ENCODE measurements around the gene DNAJA4.

DNAJA4 gene

DNA sequence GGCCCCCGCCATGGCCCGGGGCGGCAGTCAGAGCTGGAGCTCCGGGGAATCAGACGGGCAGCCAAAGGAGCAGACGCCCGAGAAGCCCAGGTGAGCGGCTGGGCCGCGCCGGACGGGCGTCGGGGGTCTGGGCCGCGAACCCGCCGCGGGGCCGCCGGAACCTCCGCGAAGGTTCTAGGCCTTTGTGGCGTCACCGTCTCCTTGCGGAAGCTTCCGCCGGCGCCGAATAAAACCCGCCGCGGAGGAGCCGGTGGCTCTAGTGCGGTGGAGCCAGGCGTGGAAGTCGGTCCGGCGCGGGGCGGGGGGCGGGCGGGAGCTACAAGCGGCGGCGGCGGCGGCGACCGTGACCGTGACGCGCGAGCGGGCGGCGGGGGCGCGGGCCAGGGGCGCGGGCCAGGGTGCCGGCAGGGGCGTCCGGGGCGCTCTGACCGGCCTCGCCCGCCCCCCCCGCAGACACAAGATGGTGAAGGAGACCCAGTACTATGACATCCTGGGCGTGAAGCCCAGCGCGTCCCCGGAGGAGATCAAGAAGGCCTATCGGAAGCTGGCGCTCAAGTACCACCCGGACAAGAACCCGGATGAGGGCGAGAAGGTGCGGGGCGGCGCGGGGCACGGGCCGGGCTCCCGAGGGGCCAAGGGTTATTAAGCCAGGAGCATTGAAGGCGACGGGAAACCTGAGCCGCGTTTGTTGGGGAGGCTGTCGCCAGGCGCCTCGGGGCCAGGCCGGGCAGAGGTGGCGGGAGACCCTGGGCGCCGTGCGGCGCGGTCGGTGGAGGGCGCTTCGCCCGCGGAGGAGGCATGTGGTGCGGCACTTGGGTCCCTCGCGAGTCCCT, at the start of gene DNAJA4:
Gene DNAJA4, plus strand, starts transcription at position 259 of the 833 bp plus-strand sequence. Its CDS starts 202 bp downstream, at position 461.
- peak in 12 of 14 donors; percentile 45 to 84 (median 65) for DNase-seq

DNA sequence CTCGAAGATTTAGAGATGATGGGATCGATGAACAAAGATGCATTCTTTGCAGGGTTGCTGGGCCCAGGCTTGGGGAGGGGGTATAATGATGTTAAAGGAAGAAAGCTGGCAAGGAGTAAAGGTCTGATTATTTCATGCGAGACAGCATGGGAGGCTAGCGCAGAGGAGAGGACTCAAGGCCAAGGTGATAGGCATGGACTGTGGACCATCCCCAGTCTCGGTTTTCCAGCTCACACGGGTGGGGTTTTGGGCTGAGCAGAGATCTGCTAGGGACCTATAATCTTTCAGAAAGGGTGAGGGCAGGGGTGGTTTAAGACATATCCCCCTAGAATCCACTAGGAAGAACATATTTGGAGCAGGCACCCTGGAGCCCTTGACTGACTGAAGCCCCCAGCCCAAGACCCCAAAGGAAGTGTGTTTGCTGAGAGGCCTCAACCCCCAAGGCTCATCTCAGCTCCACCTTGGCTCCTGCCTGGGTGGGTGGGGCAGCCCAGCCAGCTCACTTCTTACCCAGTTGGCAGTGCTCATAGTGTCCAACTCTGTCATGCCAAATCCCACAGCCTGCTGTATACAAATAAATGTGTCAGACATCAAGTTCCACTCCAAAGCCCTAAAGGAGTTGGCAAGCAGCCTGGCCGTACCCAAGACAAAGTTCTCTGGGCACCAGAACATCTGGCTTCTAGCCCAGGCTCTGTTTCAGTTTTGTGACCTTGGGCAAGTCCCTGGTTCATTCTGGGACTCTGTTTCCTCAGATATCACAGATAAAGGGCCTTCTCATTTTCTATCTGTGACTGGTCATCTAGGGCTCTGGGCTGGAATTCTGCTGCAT, 47.9 kb upstream of the DNAJA4 start:
- peak in 8 of 14 donors; percentile 31 to 71 (median 60) for DNase-seq

DNA sequence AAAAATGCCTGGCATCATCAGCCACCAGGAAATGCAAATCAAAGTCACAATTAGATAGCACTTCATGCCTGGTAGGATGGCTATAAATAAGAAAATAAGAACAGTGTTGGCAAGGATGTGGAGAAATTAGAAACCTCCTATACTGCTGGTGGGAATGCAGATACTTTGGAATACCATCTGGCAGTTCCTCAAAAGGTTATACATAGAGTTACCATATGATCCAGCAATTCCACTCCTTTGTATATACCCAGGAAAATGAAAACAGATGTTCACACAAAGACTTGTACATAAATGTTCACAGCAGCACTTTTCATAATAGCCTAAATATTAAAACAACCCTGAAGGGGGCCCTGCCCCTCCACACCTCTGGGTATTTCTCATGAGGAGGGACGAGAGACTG, 43.6 kb upstream of the DNAJA4 start:
- no peak for DNase-seq

DNA sequence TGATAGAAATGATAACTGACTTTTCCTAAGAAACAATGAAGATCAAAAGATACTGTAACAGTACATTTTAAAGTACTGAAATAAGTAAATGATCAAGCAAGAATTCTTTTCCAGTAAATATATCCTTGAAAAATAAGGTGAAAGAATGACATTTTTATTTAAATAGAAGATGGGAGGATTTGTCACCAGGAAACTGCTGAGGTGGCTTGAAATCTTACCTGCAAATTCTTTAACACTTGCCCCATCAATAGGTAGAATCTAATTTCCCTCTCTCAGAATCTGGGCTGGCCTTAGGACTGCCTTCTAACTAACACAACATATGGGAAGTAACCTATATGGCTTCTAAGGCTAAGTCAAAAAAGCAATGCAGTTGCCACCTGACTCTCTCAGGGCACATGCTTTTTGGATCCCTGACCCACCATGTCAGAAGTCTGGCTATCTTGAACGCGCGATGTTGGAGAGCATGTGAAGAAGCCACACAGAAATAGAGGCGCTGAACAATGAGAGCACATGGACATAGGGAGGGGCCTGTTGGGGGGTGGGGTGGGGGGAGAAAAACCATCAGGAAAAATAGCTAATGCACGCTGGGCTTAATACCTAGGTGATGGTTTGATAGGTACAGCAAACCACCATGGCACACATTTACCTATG, 41.5 kb upstream of the DNAJA4 start:
- DNase-seq, result no peak

DNA sequence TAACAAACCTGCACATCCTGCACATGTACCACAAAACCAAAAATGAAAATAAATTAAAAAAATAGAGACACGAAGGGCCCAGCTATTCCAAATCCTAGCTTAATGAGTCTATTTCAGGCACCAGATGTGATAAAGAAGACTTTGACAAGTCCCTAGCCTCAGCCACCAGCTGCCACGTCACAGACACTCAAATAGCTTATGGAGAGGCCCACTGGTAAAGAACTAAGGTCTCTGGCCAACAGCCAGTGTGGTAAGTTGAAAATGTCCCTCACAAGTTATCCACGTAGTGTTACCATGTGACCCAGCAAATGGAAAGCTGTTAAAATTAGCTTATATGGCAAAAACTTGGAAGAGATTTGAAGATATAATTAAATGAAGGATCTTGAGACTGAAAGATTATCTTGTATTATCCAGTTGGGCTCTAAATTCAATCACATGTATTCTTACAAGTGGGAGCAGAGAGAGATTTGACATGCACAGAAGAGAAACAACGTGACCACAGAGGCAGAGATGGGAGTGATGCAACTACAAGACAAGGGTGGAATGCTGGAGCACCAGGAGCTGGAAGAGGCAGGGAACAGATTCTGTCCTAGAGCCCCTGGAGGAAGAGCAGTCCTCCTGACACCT, 40.9 kb upstream of the DNAJA4 start:
- DNase-seq, result no peak

DNA sequence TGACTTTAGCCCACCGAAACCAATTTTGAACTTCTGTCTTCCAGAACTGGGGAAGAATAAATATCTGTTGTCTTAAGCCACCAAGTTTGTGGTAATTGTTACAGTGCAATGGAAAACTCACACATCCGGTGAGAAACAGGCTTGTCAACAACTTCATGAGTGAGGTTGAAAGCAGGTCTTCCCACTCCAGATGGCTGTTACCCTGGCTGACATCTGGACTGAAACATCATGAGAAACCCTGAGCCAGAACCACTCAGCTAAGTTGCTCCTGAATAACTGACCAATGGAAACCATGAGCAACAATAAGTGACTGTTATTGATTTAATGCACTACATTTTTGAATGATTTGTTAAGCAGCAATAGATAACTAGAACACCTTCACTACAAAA, 40.3 kb upstream of the DNAJA4 start:
- DNase-seq, result no peak

DNA sequence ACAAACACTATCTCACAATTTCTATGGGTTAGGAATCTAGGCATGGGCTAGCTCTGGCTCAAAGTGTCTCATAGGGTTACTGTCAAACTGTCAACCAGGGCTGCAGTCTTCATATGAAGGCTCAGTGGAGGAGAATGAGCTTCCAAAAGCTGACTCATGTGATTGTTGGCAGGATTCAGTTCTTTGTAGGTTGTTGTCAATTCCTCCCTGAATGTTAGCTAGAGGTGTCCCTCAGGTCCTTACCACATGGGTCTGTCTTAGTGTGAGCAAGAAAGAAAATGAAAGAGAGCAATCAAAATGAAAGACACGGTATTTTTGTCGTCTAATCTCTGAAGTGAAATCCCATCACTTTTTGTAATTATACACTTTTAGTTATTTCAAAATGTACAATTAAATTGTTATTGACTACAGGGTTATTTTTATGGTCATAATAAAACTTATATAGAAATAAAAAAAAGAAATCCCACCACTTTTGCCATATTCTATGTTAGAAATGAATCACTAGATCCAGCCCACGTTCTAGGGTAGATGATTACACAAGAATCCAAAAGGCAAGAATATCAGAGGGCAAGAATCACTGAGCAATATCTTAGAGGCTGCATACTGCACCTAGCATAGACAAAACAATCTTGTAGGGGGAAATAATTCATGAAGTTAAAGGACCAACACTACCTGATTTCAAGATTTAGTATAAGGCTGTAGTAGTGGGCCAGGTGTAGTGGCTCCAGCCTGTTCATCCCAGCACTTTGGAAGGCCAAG, 38.4 kb upstream of the DNAJA4 start:
- no peak for DNase-seq

DNA sequence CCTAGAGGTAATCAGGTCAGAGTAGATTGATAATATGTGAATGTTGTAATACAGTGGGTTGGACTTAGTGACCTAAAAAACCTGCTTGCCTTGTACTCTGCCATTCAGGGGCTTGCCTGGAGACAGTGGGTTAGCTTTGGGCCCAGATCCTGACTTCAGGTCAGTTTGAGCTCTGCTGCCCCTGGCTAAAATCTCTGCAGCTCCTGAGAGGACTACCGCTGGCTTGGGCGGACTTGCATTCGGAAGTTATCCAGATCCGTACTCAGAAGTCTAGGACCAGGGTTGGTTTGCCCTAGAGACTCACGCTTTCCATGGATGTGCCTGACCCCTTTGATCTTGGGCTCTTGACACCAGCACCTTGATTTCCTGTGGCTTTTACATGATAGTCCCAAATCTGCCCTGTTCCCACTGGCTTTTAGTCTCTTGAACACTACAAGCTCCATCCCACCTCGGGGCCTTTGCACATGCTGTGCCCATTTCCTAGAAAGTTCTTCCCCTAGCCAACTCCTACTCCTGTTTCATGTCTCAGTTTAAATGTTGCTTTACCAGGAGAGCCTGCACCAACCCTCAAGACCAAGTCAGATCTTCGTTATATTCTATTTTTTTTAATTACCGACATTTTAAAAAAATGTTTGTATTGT, 35.9 kb upstream of the DNAJA4 start:
- DNase-seq, result no peak

DNA sequence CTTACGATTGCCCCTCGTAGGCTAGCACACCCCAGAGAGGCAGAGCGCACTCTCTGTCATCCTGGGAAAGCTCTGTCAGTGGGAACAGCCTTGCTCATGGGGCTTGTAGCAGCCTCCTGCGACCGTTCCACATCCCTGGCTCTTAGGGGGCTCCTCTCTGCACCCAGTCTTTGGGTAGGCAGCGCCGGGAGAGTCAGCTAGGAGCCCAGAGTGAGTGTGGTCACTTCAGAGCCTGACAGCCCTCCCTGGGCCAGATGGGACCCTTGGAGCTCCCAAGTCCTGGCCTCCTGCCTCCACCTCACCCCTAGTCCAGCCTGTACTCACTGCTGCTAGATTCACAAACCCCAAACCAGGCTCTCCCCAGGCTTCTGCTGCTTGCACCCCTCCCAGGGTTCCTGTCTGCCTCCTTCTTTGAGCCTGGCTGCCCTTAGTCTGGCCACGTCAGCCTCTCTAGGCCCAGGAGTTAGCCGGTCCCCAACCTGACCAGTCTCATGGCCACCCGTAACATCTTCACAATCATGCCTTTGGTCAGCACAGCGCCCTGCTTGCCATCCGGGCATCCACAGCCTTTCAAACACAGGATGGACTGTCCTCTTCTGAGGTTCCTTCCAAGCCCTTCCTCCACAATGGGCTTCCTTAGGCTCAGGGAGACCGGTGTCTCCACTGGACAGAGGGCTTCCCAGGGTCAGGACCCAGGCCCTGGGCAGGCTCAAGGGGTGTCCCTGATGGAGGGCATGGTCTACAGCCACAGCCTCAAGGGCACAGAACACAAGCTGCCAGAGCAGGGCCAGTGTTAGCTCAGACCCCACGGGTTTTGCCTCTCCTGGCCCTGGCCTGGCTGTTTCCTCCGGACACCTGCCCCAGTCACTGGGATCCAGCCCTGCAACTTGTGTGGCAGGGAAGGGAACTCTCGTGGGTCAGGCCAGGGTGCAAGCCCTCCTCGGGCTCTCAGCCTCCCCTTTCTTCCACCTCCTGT, 34.6 kb upstream of the DNAJA4 start:
- no peak for DNase-seq

DNA sequence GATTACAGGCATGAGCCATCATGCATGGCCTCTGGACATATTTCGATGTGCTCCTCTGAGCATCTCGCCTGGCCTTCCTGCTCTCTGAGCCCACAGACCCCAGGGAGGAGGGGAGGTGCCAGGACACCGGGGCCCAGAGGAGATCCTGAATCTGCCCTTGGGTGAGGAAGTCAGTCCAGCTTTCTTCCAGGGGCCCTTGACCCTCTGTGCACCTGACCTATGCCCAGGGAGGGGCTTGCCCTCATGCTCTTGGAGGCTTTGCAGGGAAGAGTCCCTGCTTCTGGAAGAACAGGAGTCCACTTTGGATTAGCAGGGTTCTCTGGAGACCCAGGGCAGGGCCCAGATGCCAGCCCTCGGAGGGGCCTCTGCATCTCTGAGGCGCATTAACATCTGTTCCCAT, 31.4 kb upstream of the DNAJA4 start:
- DNase-seq, result no peak

DNA sequence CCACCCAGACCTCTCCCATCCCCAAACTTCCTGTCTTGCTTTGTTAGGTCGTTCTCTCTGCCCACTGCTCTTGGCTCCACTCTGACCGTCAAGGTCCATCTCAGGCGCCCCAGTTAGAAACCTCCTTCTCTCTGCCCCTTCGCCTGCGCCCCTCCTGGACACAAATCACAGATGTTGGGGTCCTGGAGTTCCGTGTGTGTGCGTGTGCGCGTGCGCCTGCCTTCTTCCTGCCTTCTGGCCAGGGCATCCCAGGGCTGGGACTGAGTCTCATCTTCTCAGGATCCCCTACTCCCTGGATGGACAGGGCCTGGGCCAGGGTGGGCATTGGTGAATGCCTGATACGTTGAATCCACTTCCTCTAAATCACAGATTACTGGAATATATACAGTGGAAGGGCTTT, 30.9 kb upstream of the DNAJA4 start:
- DNase-seq, result no peak

DNA sequence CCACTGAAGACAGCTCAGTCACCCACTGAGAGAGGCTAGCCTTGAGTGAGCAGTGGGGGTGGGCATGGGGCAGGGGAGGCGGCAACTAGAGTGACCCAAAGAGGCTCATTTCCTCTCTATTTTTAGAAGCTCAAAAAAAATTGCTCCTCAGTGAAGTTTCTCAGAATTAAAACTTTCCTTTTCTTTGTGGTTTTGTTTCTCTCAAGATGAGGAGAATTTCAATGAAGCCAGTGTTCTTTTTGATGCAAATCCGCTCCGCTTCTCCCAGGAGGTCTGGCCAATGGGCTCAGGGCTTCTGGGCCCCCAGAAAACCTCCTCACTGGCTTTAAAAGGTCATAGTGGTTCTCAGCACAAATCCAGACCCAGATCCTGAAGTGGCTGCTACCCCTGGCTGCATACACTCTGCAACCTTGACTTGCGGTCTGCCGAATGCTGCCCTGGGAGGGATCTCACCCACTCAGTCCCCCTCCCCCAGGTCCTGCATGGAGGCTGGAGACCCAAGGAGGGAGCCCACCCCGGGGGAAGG, 29.8 kb upstream of the DNAJA4 start, which contains the start of gene ACSBG1:
Gene ACSBG1, minus strand, starts transcription at position 51 of the 526 bp plus-strand sequence. CDS start 64 bp downstream, outside the sequence.
- peak in 2 of 14 donors; percentile 18 to 72 for DNase-seq

DNA sequence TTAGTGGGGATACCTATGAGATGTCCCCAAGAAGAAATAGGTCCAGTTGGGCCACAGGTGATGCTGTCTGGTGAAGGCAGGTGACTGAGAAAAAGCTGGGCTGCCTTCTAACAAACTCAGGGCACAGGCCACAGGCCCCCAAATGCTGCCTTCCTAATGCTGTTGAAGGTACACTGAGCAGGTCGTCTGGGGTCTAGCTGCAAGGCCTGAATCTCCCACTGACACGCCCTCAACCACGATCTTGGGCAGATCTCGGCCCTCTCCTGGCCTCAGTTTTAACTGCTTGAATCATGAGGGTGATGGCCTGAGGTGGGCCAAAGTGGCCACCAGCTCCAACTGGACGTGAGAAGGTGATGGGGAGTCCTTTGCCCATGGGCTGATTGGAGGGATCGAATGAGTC, 27.9 kb upstream of the DNAJA4 start:
- no peak for DNase-seq

DNA sequence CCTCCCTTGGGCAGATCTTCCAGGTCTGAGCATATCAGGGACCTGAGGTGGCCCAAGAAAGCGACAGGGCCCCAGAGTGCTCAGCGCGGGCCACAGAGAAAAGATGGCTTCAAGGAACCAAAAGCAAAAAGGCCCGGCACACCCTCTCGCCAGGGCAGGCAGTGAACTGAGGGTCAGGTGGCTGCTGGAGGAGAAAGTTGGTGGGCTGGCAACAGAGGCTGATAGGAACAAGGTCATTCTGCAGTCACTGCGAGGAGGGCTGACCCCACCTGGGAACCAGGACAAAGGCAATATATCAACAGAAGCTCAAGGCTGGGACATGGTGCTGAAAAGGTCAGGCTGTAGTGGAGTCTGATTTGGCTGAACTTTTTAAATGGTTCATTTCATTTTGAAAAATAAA, 27.2 kb upstream of the DNAJA4 start:
- DNase-seq, result no peak

DNA sequence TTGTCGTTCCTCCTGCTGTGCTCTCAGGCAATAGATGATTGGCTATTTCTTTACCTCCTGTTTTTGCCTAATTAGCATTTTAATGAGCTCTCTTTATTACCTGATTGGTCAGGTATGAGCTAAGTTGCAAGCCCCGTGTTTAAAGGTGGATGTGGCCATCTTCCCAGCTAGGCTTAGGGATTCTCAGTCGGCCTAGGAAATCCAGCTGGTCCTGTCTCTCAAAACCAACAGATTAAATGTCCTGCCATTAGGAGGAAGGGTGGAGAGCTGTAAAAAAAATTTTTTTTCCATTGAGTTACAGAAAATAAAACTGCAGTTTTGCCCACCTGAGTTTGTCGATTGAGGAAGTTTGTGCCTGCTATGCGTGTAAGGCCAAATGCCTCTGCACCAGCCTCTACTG, 24.6 kb upstream of the DNAJA4 start:
- DNase-seq, result no peak

DNA sequence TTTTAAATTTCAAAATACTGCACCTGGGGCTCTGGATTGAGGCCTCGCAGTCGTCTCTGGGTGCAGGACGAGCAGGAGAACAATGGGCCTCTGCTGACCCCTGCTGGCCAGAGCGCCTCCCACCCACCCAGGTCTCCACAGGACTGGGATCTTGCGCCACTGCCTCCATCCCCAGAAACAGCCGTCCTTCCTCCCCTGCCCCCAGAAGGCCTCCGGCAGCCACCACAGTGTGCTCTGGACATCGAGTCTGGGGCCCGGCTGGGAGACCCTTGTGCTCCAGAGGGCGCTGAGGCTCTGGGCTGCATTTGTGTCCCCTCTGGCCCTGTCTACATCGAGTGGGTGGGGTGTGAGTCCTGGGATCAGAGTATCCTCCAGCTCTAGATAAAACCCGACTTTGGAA, 23.3 kb upstream of the DNAJA4 start:
- DNase-seq, result peak in 12 of 14 donors; percentile 22 to 85 (median 65)

DNA sequence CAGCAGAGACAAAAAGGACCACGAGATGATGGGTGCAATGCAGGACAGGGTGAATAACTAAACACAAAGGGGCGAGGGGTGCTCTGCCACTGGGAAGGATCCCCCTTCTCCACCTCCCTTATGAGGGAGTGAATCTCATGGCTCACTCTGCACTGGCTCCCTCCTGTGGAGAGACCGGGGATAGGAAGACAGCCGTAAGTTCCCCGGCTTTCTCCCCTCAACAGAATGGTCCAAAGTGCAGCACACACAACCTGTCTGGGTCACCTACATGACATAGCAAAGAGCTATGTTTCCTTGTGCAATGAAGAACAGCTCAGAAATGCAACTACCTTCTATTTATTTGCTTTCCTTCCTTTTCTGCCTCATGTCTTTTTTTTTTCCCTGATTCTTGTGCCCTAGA, 22.2 kb upstream of the DNAJA4 start:
- DNase-seq, result peak in 1 of 14 donors; percentile 29

DNA sequence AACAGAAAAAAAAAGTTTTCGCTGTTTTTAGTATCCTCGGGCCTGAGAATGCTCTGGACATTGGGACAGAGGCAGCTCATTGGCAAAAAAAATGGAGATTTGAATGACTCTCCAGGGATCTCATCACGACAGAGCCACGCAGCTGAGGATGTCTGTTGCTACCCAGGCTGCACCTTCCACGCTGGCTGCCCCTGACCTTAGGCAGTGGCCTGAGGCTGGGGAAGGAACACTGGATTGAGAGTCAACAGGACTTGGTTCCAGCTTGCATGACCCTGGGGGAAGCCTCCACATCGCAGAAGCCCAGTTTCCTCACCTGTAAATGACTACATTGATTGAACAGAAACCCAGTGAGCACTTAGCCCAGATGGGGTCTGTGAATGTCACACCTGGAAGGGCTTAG, 21.3 kb upstream of the DNAJA4 start:
- DNase-seq, result no peak

DNA sequence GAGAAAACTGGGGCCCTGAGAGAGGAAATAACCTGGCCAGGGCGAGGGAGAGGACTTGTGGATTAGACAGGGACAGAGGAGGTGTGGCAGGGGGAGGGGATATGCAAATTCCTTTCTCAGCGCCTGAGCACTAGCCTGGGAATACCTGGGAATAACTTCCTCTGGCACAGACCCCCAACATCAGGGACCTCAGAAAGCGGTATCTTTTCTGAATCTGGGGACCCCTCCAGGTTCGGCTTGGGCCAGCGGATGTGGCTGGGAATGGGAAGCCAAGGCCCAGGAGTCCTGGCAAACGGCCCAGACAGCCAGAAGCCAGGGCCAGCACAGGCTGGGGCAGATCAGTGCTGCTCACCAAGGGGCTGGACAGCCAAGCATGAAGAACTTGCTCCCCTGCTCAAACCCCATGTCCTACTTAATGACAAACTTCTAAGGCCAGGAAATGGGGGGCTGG, 20.8 kb upstream of the DNAJA4 start:
- peak in 8 of 14 donors; percentile 13 to 70 (median 30) for DNase-seq

DNA sequence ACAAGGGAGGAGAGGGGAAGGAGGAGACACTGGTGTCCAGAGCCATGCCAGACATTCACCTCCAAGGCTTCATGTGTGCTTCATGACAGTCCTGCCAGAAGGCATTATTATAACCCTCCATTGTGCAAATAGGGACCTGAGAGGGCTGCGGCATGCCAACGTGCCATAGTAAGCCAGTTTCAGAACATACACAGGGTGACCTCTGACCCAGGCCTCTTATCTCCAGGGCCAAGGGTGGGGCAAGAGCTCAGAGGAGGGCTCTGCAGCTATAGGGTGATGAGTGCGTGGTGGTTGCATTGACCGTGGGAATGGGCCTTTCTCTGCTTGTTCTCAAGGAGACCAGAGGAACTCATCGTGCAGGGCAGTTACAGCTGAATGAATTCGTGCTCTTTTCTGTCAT, 20.3 kb upstream of the DNAJA4 start:
- no peak for DNase-seq

Measured in C1 segment of cervical spinal cord (tissue), 14 donors.